SK-N-DZ (cell line): Measurements from ENCODE around the gene DIAPH2.

Source experiments
- DNase-seq: peaks from one replicate; pipeline ENCODE4 v3.0.0-alpha.2; 2015; ENCODE audit warnings: low spot score

The DIAPH2 gene

GRCh38 chrX:97167333-97167732 lies 482.7 kb downstream of the DIAPH2 start:
- DNase-seq, result no peak

- no peak for DNase-seq
Measured at GRCh38 chrX:97168646-97169045, 484.0 kb downstream of the DIAPH2 start.

DNA sequence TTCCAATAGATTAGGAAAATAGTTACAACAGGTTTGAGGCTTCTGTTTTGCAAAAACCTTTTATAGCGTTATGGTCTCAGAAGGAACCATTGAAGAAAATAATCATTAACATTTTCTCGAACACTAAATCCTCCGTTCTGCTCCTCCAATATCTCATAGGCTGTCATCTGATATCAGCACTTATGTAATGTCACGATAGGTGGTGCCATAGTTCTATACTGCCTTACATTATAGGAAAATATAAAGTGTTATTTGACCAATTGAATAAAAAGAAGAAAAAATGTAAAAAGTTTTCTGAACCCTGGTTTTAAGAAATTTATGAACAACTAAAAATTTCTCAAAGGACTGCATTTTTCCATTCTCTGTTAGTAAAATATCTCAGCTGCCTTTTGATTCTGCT lies 490.5 kb downstream of the DIAPH2 start:
- DNase-seq, result no peak

GRCh38 chrX:97189668-97190067 lies 505.0 kb downstream of the DIAPH2 start:
- DNase-seq, result no peak

DNA sequence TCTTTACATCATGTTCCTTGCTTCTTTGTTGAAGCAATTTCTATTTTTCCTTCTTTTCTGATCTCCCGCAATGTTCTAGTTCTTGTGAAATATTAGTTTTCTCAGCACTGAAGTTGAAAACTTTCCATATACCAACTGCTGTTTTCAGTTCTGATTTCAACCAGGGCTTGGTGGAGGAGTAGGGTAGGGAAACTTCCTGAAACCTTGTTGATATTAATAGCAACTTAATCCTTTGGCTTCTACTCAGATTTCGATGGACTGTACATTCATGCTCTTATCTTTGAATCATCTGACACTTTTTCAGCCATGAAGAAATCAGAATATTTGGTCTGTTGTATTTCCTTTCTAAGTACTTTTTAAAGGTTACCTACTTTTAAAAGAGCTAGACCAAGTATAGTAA lies 514.9 kb downstream of the DIAPH2 start:
- DNase-seq, result no peak

DNA sequence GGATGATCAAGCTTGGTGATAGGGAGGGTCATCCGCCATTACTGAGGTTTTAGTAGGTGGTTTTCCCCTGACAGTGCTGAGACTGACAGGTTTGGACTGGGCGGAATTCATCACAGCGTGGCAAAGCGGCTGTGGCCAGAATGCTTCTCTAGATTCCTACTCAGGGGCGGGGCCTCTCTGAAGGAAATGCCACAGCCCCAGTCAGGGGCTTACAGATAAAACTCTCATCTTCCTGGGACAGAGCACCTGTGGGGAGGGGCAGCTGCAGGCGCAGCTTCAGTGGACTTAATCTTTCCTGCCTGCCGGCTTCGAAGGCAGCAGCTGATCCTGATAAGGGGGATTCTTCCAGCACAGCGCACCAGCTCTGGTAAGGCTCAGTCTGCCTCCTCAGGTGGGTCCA lies 515.8 kb downstream of the DIAPH2 start:
- DNase-seq, result peak; percentile 7

DNA sequence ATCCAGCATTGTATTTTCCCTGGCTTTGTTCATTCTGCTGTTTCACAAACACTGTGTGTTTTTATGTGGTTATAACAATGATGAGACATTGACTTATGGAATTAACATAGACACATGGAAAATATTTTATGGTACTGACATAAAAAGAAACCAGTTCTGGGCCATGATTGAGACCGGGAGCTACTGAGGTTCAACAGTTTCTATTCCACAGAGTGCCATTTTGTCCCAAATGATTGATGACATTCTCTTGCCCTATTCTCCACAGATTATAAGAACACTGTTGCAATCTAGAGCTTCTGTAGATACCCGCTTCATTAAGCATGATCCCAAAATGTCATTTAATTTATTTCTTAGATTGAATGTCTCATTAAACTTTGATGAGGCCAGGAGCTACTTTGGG lies 525.9 kb downstream of the DIAPH2 start:
- no peak for DNase-seq

- DNase-seq, result no peak
Measured at GRCh38 chrX:97211070-97211469, 526.4 kb downstream of the DIAPH2 start.

GRCh38 chrX:97215186-97215585 lies 530.5 kb downstream of the DIAPH2 start:
- DNase-seq, result no peak

- DNase-seq, result no peak
Measured at GRCh38 chrX:97224148-97224547, 539.5 kb downstream of the DIAPH2 start.

DNA sequence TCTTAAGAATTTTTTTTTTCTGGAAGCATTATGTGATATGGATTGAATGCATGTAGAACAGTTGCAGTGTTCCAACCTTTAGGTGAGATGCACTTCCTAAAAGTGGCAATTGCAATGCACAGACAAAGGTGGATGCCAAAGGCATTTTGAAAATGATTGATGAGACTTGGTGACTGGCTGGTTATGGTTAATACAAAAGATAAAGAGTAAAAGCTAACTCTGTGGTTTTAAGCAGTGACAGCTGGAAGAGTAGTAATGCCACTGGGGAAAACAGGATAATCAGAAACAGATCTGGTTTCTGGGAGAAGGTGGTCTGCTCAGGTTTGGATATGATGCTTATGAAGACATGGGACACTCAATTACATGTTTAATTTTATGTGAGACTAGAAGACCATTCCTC lies 544.7 kb downstream of the DIAPH2 start:
- DNase-seq, result peak; percentile 85

- no peak for DNase-seq
Measured at GRCh38 chrX:97230948-97231347, 546.3 kb downstream of the DIAPH2 start.

DNA sequence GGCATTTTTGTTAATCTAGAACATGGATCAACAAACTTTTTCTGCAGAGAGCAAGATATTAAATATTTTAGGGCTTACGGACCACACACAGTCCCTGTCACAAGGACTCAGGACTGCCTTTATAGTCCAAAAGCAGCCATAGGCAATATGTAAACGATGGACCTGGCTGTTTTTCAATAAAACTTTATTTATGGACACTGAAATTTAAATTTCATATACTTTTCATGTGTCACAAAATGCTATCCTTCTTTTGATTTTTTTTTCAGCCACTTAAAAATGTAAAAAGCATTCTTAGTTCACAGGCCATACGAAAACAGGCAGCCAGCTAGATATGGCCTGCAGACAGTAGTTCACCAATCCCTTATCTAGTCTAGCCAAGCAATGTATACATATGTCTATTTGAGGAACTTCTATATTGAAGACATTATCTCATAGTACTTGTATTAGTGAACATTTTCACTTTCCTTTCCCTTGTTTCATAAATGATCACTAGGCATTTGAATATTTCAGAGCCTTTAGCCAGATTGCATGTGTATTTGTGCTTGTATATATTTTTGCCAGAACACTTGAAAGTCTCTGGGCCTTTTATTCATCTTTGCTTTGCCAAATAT lies 549.9 kb downstream of the DIAPH2 start:
- no peak for DNase-seq

- DNase-seq, result no peak
Measured at GRCh38 chrX:97238632-97239031, 554.0 kb downstream of the DIAPH2 start.

DNA sequence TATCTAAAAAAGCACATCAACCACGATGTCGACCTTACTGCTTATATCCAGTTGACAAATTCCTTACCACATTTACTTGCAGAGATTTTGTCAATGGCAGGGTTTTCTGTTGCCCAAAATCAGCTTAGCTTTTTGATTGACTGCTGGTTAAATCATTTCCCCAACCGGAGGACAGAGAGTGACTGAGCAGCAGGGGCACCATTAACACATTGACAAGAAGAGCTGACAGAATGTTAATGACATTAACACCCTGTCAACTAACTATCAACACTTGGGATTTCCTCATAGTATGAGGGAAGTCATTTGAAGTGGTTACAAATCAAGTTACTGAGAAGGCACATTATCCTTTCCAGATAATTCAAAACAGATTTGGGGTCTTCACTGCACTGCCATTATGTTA lies 567.5 kb downstream of the DIAPH2 start:
- DNase-seq, result no peak

DNA sequence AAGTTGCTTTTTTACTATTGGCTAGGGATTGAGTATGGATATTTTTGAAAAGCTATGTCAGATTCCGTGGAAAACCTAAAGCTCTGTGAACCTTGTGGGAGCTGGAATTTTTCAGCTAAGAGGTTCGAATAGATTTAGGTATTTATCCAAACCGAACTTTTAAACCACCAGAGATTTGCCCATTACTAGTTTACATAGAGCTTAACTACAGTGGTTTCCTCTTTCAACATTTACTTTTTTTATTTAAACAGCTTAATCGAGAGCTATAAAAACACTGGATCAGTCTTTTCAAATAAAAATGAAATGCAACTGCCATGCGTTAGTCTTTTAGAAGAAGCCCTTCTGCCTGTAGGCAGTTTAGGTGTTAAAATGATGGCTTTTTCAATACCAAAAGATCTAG lies 576.0 kb downstream of the DIAPH2 start:
- no peak for DNase-seq

GRCh38 chrX:97266406-97267121 lies 581.9 kb downstream of the DIAPH2 start:
- peak; percentile 92 for DNase-seq

DNA sequence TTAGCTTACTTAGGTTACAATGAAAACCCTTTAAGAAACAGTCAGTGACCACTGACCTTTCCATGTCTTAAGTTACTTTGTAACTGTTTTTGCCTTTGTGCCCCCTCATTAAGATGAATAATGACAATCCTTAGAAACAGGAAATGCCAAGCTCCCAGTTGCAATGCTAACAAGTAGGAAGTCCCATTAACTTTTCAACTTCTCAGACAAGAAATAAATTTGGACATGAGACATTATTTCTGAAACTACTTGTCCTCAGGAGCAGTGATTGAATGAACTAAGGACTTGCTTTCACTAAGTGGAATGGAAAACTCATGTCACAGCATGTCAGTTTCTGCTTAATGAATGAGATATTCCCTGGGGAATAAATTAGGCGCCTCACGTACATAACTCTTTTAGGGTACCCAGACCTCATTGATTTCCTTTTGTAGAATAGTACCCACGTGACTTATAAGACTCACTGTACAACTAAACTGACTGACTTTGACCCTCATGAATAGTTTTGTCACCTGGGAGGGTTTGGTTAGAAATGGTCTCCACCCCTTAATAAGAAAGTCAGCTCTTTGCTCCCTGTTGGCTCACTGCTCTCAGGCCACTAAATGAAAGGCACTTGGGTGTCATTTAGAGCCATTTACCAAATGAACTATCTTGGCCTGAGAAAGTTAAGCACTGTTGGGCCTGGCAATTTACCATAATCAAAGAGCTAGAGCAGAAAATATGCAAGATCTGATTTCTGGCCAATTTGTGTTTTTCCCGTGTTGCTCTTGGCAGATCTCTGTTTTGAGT lies 582.9 kb downstream of the DIAPH2 start:
- DNase-seq, result peak; percentile 69

- no peak for DNase-seq
Measured at GRCh38 chrX:97268182-97268680, 583.6 kb downstream of the DIAPH2 start.

- DNase-seq, result no peak
Measured at GRCh38 chrX:97284531-97284930, 599.9 kb downstream of the DIAPH2 start.

DNA sequence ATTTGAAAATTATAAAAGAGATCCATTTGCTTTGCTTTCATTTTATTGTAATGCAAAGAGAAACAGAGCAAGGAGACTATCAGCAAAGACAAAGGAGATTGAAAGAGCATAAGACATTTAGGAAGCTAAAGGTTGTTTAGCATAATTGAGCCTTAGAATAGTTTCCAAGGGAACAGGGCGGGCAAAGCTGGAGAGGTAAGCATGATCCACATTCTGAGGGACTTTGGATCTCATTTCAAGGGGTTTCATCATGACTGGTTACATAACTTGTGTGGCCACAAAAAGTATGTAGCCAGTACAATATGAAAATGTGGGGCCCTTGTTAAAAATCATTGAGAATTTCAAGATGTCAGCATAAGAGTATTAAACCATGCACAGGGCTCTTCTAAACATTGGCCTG lies 605.6 kb downstream of the DIAPH2 start:
- DNase-seq, result no peak

GRCh38 chrX:97294041-97294440 lies 609.4 kb downstream of the DIAPH2 start:
- no peak for DNase-seq

DNA sequence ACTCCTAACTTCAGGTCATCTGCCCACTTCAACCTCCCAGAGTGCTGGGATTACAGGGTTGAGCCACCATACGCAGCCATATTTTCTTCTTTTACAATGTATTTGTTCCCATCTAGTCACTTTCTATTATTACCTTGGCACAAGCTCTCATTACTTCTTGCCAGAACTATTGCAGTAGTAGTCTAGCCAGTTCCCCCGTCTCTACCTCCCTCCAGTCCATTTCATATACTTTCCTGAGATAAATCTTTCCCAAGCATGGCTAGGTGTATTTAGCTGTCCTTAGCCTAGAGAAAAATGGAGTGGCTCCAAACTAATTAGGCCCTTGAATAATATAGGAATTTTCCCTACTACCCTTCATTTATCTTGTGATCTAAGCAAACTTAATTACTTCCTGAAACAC lies 611.3 kb downstream of the DIAPH2 start:
- no peak for DNase-seq
